Loucy (cell line): ENCODE measurements around the gene AIG1.

Experiments used
- H2AFZ ChIP-seq: fragments of 200-600 bp; sonication (generic); 2 replicates; pipeline ENCODE4 v1.6.0; 2016; ENCODE audit warnings: antibody characterized with exemption, mild to moderate bottlenecking, low read length, moderate library complexity
- H3F3A ChIP-seq: fragments of 200-600 bp; 2 replicates; pipeline ENCODE4 v1.6.0; 2016; ENCODE audit warnings: antibody characterized with exemption, low read depth, mild to moderate bottlenecking
- H3K27me3 ChIP-seq: fragments of 200-600 bp; sonication (generic); 2 replicates; pipeline ENCODE4 v1.6.1; 2014; ENCODE audit warnings: low read length, mild to moderate bottlenecking; ENCODE audit not compliant: insufficient read depth, poor library complexity, severe bottlenecking
- H3K36me3 ChIP-seq: fragments of 200-600 bp; sonication (generic); 2 replicates; pipeline ENCODE4 v1.6.1; 2016; ENCODE audit warnings: low read length; ENCODE audit not compliant: insufficient read depth
- H3K4me1 ChIP-seq: fragments of 200-600 bp; sonication (generic); 2 replicates; pipeline ENCODE4 v1.5.1; 2014; ENCODE audit warnings: low read length, mild to moderate bottlenecking; ENCODE audit not compliant: insufficient read depth, poor library complexity, severe bottlenecking
- H3K4me2 ChIP-seq: fragments of 200-600 bp; sonication (generic); 2 replicates; pipeline ENCODE4 v1.6.0; 2014; ENCODE audit warnings: antibody characterized with exemption, low read length, low read depth, mild to moderate bottlenecking; ENCODE audit not compliant: poor library complexity, severe bottlenecking
- H3K4me3 ChIP-seq: fragments of 200-600 bp; sonication (generic); 2 replicates; pipeline ENCODE4 v1.5.1; 2014; ENCODE audit warnings: low read length, mild to moderate bottlenecking, mixed read lengths; ENCODE audit not compliant: poor library complexity, severe bottlenecking
- H3K79me2 ChIP-seq: fragments of 200-600 bp; sonication (generic); 2 replicates; pipeline ENCODE4 v1.6.1; 2014; ENCODE audit warnings: low read length; ENCODE audit not compliant: insufficient read depth
- H3K9ac ChIP-seq: fragments of 200-600 bp; sonication (generic); 2 replicates; pipeline ENCODE4 v1.6.0; 2014; ENCODE audit warnings: mild to moderate bottlenecking, low read depth, low read length, moderate library complexity; ENCODE audit not compliant: poor library complexity, severe bottlenecking
- H3K9me2 ChIP-seq: fragments of 200-600 bp; sonication (generic); replicated peaks from 2 replicates; pipeline ENCODE4 v1.6.1; 2016; ENCODE audit warnings: low read depth, low read length, mixed read lengths
- H3K9me3 ChIP-seq: fragments of 200-600 bp; sonication (generic); 2 replicates; pipeline ENCODE4 v1.6.1; 2014; ENCODE audit warnings: mild to moderate bottlenecking, antibody characterized with exemption, low read length, low read depth; ENCODE audit not compliant: insufficient read depth
- H4K20me1 ChIP-seq: fragments of 200-600 bp; sonication (generic); 2 replicates; pipeline ENCODE4 v1.6.0; 2014; ENCODE audit warnings: antibody characterized with exemption, low read length, mild to moderate bottlenecking; ENCODE audit not compliant: insufficient read depth, poor library complexity, severe bottlenecking
- CTCF ChIP-seq: fragments of 200-600 bp; sonication (generic); conservative IDR thresholded peaks from 2 replicates; pipeline ENCODE4 v1.5.1; 2014; ENCODE audit warnings: mild to moderate bottlenecking, antibody characterized with exemption, low read length
- EZH2phosphoT487 ChIP-seq: fragments of 200-600 bp; IDR thresholded peaks from 2 replicates; pipeline ENCODE4 v1.6.1; 2018; ENCODE audit warnings: antibody characterized with exemption, mild to moderate bottlenecking, moderate library complexity, borderline replicate concordance

Gene AIG1

GRCh38 chr6:143107440-143107839, 46.8 kb downstream of the AIG1 start:
- H3K36me3 ChIP-seq = no peaks in the 10 kb centered on the region
- no peaks in the 10 kb centered on the region for H3K27me3 ChIP-seq
- H3K9me2 ChIP-seq = no peaks in the 10 kb centered on the region
- no peaks in the 10 kb centered on the region for H3K9me3 ChIP-seq
- H2AFZ ChIP-seq = no peak overlapping the region
- H3K4me1 ChIP-seq = peaks cover 4% of the 10 kb centered on the region
- H3F3A ChIP-seq = no peaks in the 10 kb centered on the region
- H4K20me1 ChIP-seq = no peaks in the 10 kb centered on the region
- H3K9ac ChIP-seq = no peak overlapping the region
- H3K79me2 ChIP-seq = no peaks in the 10 kb centered on the region
- H3K4me3 ChIP-seq = no peak overlapping the region
- TF ChIP-seq CTCF (no peak), EZH2phosphoT487 (no peak)
- no peak overlapping the region for H3K4me2 ChIP-seq

- Histone ChIP-seq H3K79me2 (no peaks in the 10 kb centered on the region), H3K4me2 (no peak overlapping the region), H3K4me3 (no peak overlapping the region), H3F3A (no peaks in the 10 kb centered on the region), H3K9me2 (no peaks in the 10 kb centered on the region), H4K20me1 (no peaks in the 10 kb centered on the region), H3K4me1 (peaks cover 4% of the 10 kb centered on the region), H3K9ac (no peak overlapping the region), H3K36me3 (no peaks in the 10 kb centered on the region), H3K9me3 (no peaks in the 10 kb centered on the region), H2AFZ (no peak overlapping the region), H3K27me3 (no peaks in the 10 kb centered on the region)
- TF ChIP-seq EZH2phosphoT487 (no peak), CTCF (no peak)
These were observed 47.4 kb downstream of the AIG1 start for GRCh38 chr6:143107911-143108761.

GRCh38 chr6:143109196-143109595, 48.5 kb downstream of the AIG1 start:
- Histone ChIP-seq H4K20me1 (no peaks in the 10 kb centered on the region), H3K36me3 (no peaks in the 10 kb centered on the region), H3K9ac (no peak overlapping the region), H3K4me1 (peaks cover 4% of the 10 kb centered on the region), H3K79me2 (no peaks in the 10 kb centered on the region), H3K4me2 (no peak overlapping the region), H3K4me3 (no peak overlapping the region), H3K27me3 (no peaks in the 10 kb centered on the region), H2AFZ (no peak overlapping the region), H3K9me2 (no peaks in the 10 kb centered on the region), H3K9me3 (no peaks in the 10 kb centered on the region), H3F3A (no peaks in the 10 kb centered on the region)
- no peak for TF ChIP-seq EZH2phosphoT487
- no peak for TF ChIP-seq CTCF
